Stimulated activated CD4-positive, alpha-beta T cell treated with anti-CD3 and anti-CD28 coated beads, Interleukin-4, amount 100 ng/mL, for 4 hours (primary cell): ENCODE measurements around the gene STX17.

Experiments
- DNase-seq, 2 experiments: peaks; one replicate each; pipeline ENCODE4 v3.0.0-alpha.2; 2020

The STX17 gene

GRCh38 chr9:99911600-99911999, 5.1 kb downstream of the STX17 start:
- DNase-seq: no peak

GRCh38 chr9:99916650-99917049, 10.2 kb downstream of the STX17 start:
- DNase-seq: no peak

- no peak for DNase-seq
Measured at GRCh38 chr9:99918134-99918533, 11.7 kb downstream of the STX17 start.

DNA sequence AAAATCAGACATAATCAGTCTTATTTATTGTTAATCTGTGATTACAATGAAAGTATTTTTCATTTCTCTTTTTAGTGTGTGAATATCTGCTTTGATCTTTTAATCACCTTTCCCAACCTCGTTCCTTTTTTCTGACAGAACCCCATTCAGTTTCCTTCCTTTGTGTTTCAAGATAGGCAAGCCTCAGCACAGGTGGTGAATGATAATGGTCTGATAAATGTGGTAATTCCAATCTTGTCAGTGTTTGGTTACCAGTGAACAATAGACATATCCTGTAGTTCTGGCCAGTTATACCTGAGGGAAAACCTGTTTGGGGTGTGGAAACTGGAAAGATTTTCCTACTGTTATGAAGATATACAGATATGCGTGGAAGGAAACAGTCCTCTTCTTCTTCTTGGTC, 13.5 kb downstream of the STX17 start:
- no peak for DNase-seq

DNA sequence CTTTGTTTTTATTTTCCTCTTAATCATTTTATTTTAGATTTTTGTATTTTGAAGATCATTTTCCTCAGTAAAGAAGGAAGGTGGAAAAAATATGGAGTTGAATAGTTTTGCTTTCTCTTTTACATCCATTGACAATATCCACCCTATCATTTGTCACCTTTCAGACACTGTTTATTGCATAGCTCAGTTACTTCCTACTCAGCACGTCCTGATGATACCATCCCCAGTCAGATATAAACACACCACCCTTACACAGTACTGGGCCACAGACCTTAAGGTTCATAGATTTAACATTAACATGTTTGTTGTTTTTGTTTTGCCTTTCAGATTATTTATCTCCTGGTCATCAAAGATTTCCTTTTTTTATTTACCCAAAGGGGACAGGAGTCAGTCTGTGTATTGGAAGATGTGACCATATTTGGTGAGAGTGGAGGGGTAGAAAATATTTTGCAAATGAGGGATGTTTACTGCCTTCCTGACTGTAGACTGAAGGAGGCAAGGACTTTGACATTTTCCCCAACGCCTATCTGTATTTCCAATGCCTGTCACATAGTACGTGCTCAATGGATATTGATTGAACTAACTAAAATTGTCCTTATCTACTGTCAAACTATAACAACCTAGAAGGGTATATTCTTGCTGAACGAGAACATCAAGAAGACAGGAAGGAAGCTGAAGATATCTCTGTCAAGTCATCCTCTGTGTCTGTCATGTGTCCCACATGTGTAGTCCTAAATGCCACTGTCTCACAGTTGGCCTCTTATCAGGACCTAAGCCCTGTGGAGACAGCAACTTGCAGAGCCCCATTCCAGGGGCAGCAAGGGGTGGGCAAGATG, 15.6 kb downstream of the STX17 start:
- DNase-seq: no peak

DNA sequence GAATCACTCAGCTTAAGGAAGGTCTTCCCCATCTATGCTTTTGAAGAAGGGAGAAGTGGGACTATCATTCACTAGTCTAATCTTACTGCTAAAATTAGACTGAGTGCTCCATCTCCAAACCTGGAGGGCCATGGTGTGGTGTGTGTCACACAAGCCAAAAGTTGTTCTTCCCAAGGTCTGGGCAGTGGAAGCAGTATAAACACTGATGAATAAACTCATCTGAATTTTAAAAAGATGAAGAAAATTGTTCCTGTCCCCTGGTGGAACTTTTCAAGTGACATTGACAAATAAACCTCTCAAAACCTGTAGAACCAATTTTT, 16.2 kb downstream of the STX17 start:
- DNase-seq: no peak

DNA sequence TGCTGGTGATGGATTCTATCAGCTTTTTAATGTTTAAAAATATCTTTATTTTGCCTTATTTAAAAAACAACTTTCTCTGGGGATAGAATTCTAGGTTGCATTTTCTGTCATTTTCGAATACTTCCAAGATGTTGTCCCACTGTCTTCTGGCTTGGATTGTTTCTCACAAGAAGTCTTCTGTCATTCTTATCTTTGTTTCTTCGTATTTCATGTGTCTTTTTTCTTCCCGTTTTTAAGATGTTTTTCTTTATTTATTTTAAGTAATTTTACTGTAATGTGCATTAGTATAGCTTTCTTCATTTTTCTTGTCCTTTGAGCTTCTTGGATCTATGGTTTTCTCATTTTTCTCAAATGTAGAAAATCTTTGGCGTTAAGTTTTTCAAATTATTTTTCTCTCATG, 19.1 kb downstream of the STX17 start:
- DNase-seq: no peak

- DNase-seq: no peak
Measured at GRCh38 chr9:99929652-99930051, 23.2 kb downstream of the STX17 start.

DNA sequence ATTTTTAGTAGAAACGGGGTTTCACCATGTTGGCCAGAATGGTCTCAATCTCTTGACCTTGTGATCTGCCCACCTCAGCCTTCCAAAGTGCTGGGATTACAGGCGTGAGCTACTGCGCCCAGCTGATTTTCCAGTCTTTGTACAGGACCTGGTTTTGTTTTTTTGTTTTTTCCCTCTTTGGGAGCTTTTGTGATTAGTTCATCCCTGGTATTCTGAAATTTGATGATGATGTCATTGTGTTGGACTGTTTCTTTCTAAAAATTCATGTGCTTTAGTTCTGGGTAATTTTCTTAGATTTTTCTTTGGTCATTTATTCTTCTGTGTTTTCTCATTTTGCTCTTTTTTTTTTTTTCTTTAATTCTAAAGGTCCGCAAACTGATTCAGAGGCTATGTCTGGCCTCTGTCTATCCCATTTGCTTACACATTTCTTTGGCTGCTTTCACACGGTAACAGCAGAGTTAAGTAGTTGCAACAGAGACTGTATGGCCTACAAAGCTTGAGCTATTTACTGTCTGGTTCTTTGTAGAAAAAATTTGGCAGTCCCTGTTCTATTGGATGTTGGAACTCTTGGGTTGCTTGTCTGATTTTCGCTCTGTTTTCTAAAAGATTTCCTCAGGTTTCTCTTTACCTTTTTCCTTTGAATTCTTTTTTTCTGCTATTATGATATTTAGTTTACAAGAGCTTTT, 24.8 kb downstream of the STX17 start:
- DNase-seq: no peak

DNA sequence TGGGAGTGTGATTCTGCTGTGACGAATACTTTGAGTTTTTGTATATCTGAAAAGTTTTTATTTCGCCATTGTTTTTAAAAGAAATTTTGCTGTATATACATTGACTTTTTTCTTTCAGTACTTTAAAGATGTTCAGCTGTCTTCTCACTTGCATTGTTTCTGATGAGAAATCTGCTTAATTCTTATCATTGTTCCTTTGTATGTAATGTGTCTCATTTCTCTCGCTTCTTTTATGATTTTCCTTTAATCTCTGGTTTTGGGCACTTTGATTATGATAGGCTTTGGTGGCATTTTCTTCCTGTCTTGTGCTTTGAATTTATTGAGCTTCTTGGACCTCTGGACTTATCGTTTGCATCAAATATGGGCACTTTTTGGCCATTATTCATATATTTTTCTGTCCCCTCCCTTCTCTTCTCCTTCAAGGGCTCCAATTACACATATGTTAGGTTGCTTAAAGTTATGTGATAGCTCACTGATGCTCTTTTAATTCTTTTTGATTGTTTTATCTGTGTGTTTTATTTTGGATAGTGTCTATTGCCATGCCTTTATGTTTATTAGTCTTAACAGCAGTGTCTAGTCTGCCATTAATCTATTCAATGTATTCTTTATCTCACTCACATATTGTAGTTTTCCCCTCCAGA, 30.6 kb downstream of the STX17 start:
- DNase-seq: no peak

GRCh38 chr9:99947395-99947794, 40.9 kb downstream of the STX17 start:
- DNase-seq: no peak

- no peak for DNase-seq
Measured at GRCh38 chr9:99948482-99948881, 42.0 kb downstream of the STX17 start.

- DNase-seq: no peak
Measured at GRCh38 chr9:99948896-99949295, 42.4 kb downstream of the STX17 start.

- no peak for DNase-seq
Measured at GRCh38 chr9:99953861-99954507, 47.5 kb downstream of the STX17 start.

DNA sequence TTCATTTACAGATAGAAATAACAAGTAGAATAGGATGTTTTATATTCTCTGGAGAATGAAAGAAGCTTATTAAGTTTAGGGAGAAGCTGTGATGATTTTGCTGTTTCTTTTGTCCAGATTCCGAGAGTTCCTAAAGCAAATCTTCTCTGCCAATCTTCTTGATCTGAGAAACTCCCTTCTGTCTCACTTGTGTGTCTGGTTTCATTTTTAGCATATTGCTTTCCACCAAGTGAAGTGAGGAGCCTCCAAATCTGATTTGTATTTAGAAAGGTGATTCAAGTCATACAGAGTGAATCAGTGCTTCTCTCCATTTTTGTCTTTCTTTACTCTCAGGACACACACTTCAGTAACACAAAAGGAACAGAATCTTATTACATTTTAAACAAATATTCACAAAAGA, 48.4 kb downstream of the STX17 start:
- no peak for DNase-seq

DNA sequence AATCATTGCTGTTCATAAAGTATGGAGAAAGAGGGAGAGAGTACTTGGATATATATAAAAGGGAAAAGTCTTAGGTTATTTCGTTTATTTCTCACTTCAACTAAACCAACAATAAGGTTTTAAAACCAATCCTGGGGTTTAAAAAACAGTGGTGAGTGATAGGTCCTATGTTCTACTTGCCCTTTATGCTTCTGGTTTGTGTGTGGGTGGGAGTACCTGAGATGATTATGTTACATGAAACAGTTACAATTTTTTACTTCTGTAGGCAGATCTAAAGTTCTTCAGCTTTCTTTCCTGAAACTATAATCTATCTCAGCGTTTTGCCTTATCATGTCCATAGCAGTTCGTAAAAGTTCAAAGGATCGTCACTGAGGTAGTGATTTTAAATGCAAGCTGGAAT, 49.2 kb downstream of the STX17 start:
- DNase-seq: no peak

DNA sequence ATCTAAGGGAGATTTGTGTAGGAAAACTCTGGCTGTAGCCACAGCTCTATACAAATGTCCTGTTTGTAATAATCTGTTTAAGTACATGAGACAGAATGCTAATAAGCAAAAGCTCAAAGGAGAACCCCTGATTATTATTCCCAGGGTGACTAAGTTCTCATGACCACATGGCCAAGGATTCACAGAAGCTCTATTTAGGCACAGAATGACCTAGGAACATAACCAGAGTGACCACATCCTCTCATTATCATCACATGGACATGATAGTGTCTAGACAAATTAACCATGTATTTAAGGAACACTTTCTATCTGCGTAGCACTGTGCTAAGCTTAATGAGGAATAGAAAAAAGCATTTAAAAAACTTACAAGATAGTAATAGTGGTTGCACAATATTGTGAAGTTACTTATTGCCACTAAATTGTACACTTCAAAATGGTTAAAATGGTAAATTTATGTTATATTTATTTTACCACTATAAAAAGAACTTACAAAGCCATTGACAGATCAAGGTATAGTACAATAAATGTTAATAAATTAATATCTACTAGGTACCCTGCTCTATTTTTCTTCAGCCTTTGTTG, 56.3 kb downstream of the STX17 start:
- DNase-seq: no peak

DNA sequence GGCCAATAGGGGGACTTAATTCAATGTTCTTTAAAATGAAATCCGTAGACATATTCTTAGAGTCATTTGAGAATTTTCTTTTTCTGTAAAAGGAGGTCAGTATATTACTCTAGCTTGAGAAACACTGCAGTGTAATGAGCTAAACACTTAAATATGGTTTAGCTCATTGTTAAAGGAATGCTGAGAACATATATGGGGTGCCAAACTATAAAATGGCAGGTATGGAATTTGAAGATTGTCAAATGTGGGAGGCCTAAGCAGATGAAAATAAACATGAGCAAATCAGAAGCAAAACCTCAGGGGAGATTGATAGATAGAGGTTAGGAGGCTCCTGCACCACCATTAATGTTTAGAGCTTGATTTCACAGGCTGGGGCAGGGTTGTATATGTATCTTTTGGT, 57.9 kb downstream of the STX17 start:
- DNase-seq: no peak

DNA sequence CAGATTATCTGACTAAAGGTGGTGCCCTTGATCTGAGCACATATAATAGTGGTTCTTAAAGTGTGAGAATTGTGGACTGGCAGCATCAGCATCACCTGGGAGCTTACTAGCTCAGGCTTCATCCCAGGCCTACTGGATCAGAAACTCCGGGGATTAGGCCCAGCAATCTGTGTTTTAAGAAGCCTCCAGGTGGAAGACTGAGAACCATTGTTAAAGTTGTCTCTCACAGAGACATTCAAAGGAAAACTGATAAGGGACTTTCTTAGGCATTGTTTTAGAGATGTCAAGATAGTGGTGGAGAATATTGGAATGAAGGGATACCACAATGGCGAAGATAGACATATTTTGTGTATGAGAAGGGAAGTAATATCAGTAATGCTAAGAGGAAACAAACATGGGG, 59.5 kb downstream of the STX17 start:
- DNase-seq: no peak

GRCh38 chr9:99966716-99967115, 60.3 kb downstream of the STX17 start:
- DNase-seq: no peak

DNA sequence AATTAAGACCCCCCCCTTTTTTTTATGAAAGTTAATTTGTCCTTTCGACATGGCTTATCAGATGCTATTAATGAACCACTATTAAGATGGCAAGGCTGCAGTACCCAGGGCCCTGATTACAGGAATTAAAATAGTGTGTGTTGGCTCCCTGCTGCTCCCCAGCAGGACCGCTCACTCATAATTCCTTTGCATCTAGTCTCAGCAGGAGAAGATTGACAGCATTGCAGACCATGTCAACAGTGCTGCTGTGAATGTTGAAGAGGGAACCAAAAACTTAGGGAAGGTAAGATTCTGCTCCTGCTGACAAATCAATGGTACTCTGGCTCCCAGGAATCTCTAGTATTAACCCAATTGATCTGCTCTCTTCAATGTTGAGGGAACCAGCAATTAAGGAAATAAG, 61.0 kb downstream of the STX17 start:
- no peak for DNase-seq

DNA sequence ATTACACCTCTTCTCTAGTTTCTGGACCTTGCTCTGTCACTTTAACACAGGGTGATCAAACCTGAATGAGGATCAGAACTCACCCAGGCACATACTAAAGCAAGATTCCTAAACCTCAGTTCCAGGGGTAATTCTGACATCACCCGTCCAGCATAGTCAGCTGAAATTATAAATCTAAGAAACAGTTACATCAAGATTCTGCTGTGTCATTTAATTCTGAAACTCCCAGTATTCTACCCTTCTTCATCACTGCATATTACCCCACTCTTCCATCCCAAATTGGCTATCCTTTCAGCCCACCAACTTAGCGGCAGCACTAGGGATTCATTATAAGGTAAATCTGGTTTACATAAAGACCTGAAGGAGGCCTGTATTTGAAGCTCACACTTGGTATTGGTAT, 64.0 kb downstream of the STX17 start:
- DNase-seq: no peak

DNA sequence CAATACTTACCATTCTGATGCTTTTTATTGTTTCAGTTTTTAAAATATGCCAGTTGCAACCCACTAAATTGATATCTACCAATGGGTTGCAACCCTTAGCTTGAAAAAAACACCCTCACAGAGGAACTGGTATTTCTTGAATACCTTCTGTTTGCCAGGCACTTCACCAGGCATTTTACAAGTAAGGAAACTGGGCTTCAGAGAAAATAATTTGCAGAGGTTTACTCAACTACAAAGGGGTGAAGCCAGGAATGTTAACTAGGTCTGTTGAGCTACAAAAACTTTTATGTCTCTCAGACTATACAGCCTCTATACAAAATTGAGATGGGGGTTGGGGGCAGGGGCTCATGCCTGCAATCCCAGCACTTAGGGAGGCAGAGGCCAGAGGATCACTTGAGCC, 65.0 kb downstream of the STX17 start:
- DNase-seq: no peak
